ENCODE results near the gene GRK5. TPM values are rescaled to one million over a fixed set of nuclear protein-coding genes. Genes with fewer than 3 reads are reported as not detected.

The GRK5 gene
- total RNA-seq, 1 donor from 2014 or later: 163 TPM

- DNase-seq (ENCODE audit: low spot score): no peak
- peak overlapping the region; percentile 12 for H3K4me3 Mint-ChIP-seq (ENCODE audit: unreplicated experiment)
- H3K9me3 Mint-ChIP-seq (ENCODE audit: unreplicated experiment): no peaks in the 10 kb centered on the region
- H3K4me1 Mint-ChIP-seq (ENCODE audit: unreplicated experiment): peaks cover 63% of the 10 kb centered on the region
- H3K36me3 Mint-ChIP-seq (ENCODE audit: low read depth, unreplicated experiment): peaks cover 71% of the 10 kb centered on the region
- TF ChIP-seq, protein P1, sequence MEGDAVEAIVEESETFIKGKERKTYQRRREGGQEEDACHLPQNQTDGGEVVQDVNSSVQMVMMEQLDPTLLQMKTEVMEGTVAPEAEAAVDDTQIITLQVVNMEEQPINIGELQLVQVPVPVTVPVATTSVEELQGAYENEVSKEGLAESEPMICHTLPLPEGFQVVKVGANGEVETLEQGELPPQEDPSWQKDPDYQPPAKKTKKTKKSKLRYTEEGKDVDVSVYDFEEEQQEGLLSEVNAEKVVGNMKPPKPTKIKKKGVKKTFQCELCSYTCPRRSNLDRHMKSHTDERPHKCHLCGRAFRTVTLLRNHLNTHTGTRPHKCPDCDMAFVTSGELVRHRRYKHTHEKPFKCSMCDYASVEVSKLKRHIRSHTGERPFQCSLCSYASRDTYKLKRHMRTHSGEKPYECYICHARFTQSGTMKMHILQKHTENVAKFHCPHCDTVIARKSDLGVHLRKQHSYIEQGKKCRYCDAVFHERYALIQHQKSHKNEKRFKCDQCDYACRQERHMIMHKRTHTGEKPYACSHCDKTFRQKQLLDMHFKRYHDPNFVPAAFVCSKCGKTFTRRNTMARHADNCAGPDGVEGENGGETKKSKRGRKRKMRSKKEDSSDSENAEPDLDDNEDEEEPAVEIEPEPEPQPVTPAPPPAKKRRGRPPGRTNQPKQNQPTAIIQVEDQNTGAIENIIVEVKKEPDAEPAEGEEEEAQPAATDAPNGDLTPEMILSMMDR (IDR thresholded peaks at IDR 0.05; ENCODE audit: unreplicated experiment): no peak
- H3K27me3 Mint-ChIP-seq (ENCODE audit: unreplicated experiment): peaks cover 27% of the 10 kb centered on the region
- no peak overlapping the region for H3K27ac Mint-ChIP-seq (ENCODE audit: unreplicated experiment)
Observed at GRCh38 chr10:119377958-119378736, 170.8 kb downstream of the GRK5 start.

- Mint-ChIP-seq H3K36me3 (ENCODE audit: low read depth, unreplicated experiment) (peaks cover 71% of the 10 kb centered on the region), H3K9me3 (ENCODE audit: unreplicated experiment) (no peaks in the 10 kb centered on the region), H3K27ac (ENCODE audit: unreplicated experiment) (peak overlapping the region; percentile 79), H3K4me1 (ENCODE audit: unreplicated experiment) (peaks cover 58% of the 10 kb centered on the region), H3K4me3 (ENCODE audit: unreplicated experiment) (peak overlapping the region; percentile 43), H3K27me3 (ENCODE audit: unreplicated experiment) (peaks cover 29% of the 10 kb centered on the region)
- no peak for DNase-seq (ENCODE audit: low spot score)
- TF ChIP-seq, protein P1 (IDR thresholded peaks at IDR 0.05; ENCODE audit: unreplicated experiment): no peak
Observed at GRCh38 chr10:119378737-119379067, 171.3 kb downstream of the GRK5 start.

DNA sequence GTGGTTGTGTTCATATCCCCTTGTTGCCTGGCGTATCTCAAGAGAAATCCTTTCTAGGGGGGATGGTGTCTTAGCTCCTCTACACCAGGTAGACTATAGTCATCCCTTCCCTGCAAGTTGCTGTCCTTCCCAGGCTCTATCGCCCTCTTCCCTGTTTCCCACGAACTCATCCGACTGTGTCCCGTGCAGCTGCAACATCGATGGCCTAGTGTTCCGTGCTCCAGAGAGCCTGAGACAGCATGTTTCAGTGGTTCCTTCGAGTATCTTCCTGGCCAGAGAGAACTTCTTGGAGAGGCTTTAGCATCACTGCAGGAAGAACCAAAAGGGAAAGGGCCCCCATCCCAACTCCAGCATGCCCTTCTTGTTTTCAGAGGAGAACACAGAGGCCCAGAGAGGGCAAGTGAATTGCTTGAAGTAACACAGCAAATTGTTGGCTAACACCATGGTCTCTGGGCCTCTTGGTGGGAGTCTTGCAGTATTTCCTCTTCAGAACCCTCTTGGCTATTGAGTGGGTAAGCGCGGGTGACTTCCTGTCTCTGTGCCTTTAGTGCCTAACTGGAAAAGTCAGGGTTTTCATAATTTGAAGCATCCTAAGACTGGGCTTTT, 172.2 kb downstream of the GRK5 start:
- Mint-ChIP-seq H3K27me3 (ENCODE audit: unreplicated experiment) (peaks cover 36% of the 10 kb centered on the region), H3K4me3 (ENCODE audit: unreplicated experiment) (peak overlapping the region; percentile 22), H3K4me1 (ENCODE audit: unreplicated experiment) (peaks cover 52% of the 10 kb centered on the region), H3K27ac (ENCODE audit: unreplicated experiment) (no peak overlapping the region), H3K36me3 (ENCODE audit: low read depth, unreplicated experiment) (peaks cover 79% of the 10 kb centered on the region), H3K9me3 (ENCODE audit: unreplicated experiment) (no peaks in the 10 kb centered on the region)
- TF ChIP-seq, protein P1 (IDR thresholded peaks at IDR 0.05; ENCODE audit: unreplicated experiment): no peak
- DNase-seq (ENCODE audit: low spot score): no peak

- TF ChIP-seq, protein P1 (IDR thresholded peaks at IDR 0.05; ENCODE audit: unreplicated experiment): no peak
- Mint-ChIP-seq H3K27ac (ENCODE audit: unreplicated experiment) (no peak overlapping the region), H3K27me3 (ENCODE audit: unreplicated experiment) (peaks cover 40% of the 10 kb centered on the region)
Observed at GRCh38 chr10:119383174-119383856, 175.9 kb downstream of the GRK5 start.

More at GRCh38 chr10:119383174-119383856, 175.9 kb downstream of the GRK5 start:
- H3K4me3 Mint-ChIP-seq (ENCODE audit: unreplicated experiment): no peak overlapping the region
- H3K36me3 Mint-ChIP-seq (ENCODE audit: low read depth, unreplicated experiment): peaks cover 78% of the 10 kb centered on the region
- no peaks in the 10 kb centered on the region for H3K9me3 Mint-ChIP-seq (ENCODE audit: unreplicated experiment)
- H3K4me1 Mint-ChIP-seq (ENCODE audit: unreplicated experiment): peaks cover 28% of the 10 kb centered on the region
- DNase-seq (ENCODE audit: low spot score): no peak

Data from endothelial cell (in vitro differentiated cells).